SK-N-MC (cell line): Measurements from ENCODE around the gene PAXIP1.
A peak's percentile ranks its signal among the peaks of the same experiment; 100 is the strongest.
"Not testable (repeated sequence)": the region's sequence is repeated elsewhere in the genome, so short reads cannot be mapped to it uniquely, and the experiment has no call there.

Source experiments
- DNase-seq: peaks from one replicate; pipeline ENCODE4 v3.0.0-alpha.2; 2011; ENCODE audit warnings: low read depth, low spot score
- H3K27ac ChIP-seq: fragments of 200-600 bp; sonication (generic); 2 replicates; pipeline ENCODE4 v1.5.1; 2016; ENCODE audit warnings: mixed run types
- H3K36me3 ChIP-seq: fragments of 200-600 bp; sonication (generic); 2 replicates; pipeline ENCODE4 v1.6.1; 2017; ENCODE audit warnings: antibody characterized with exemption, low read length, mixed read lengths; ENCODE audit not compliant: insufficient read depth
- H3K4me3 ChIP-seq: fragments of 200-600 bp; sonication (generic); 2 replicates; pipeline ENCODE4 v1.5.1; 2016
- H3K9ac ChIP-seq: fragments of 200-600 bp; sonication (generic); 2 replicates; pipeline ENCODE4 v1.8.0; 2017; ENCODE audit warnings: mixed run types, mixed read lengths; ENCODE audit not compliant: insufficient read length
- H3K9me3 ChIP-seq: fragments of 200-600 bp; sonication (generic); 2 replicates; pipeline ENCODE4 v1.6.1; 2017; ENCODE audit warnings: low read depth, mild to moderate bottlenecking, antibody characterized with exemption, low read length, moderate library complexity, mixed read lengths
- EZH2 ChIP-seq: fragments of 200-600 bp; sonication (generic); IDR thresholded peaks from one replicate; pipeline ENCODE4 v1.6.1; 2017; ENCODE audit warnings: antibody characterized with exemption
- FOXP2 ChIP-seq: optimal IDR thresholded peaks from 2 replicates; pipeline ENCODE3; 2011; ENCODE audit warnings: mild to moderate bottlenecking, moderate library complexity; ENCODE audit not compliant: insufficient read depth; ENCODE audit errors: extremely low read length, control extremely low read depth
- POLR2AphosphoS5 ChIP-seq: IDR thresholded peaks from 2 replicates; pipeline ENCODE4 v1.6.1; 2012; ENCODE audit warnings: mild to moderate bottlenecking, low read depth, low read length, borderline replicate concordance

PAXIP1 gene, protein sequence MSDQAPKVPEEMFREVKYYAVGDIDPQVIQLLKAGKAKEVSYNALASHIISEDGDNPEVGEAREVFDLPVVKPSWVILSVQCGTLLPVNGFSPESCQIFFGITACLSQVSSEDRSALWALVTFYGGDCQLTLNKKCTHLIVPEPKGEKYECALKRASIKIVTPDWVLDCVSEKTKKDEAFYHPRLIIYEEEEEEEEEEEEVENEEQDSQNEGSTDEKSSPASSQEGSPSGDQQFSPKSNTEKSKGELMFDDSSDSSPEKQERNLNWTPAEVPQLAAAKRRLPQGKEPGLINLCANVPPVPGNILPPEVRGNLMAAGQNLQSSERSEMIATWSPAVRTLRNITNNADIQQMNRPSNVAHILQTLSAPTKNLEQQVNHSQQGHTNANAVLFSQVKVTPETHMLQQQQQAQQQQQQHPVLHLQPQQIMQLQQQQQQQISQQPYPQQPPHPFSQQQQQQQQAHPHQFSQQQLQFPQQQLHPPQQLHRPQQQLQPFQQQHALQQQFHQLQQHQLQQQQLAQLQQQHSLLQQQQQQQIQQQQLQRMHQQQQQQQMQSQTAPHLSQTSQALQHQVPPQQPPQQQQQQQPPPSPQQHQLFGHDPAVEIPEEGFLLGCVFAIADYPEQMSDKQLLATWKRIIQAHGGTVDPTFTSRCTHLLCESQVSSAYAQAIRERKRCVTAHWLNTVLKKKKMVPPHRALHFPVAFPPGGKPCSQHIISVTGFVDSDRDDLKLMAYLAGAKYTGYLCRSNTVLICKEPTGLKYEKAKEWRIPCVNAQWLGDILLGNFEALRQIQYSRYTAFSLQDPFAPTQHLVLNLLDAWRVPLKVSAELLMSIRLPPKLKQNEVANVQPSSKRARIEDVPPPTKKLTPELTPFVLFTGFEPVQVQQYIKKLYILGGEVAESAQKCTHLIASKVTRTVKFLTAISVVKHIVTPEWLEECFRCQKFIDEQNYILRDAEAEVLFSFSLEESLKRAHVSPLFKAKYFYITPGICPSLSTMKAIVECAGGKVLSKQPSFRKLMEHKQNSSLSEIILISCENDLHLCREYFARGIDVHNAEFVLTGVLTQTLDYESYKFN

DNA sequence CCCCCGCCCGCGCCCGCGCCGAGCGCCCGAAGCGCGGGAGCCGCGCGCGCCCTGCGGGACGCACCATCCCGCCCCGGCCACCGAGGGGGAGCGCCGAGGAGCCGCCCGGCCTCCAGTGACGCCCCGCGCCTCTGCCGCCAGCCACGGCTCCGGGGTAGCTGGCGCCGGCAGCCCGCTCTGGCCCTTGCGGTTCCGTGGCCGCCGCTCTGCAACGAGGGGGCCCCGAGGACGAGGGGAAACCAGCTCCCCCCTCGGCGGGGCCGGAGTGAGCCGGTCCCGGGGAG, at the start of gene PAXIP1:
TSS of gene PAXIP1 (minus strand) at position 33 of the 284 bp plus-strand sequence. CDS start 195 bp downstream, outside the sequence.
- TF ChIP-seq FOXP2 (no peak), POLR2AphosphoS5 (no peak), EZH2 (no peak)
- H3K27ac ChIP-seq = peak within 1 kb of the TSS; percentile 90
- peak within 1 kb of the TSS; percentile 97 for H3K4me3 ChIP-seq
- DNase-seq = no peak
- H3K9ac ChIP-seq = peak within 1 kb of the TSS; percentile 93
- H3K9me3 ChIP-seq = no peaks in the 10 kb centered on the region
- peaks cover 9% of the 10 kb centered on the region for H3K36me3 ChIP-seq

DNA sequence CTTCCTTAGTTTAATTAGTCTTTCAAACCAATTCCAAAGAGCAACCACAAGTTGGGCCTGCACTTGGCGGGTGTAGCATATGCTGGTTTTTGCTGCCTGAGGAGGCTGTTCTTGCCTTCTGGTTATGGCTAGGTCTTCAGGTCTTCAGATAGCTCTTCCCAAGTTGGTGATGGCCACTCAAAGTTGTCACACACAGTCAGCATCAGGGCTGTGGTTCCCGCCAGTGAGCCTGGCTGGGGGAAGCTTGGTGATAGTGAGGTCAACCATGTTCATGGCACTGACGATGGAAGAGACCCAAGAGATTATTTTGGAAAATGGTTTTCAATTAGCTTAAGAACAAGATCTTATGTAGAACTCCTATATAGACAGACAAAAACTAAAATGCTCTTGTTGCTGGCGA, 48.4 kb upstream of the PAXIP1 start:
- H3K9ac ChIP-seq = no peak overlapping the region
- H3K4me3 ChIP-seq = no peak overlapping the region
- no peaks in the 10 kb centered on the region for H3K36me3 ChIP-seq
- no peak overlapping the region for H3K27ac ChIP-seq
- no peak for TF ChIP-seq EZH2
- H3K9me3 ChIP-seq = no peaks in the 10 kb centered on the region
- DNase-seq = no peak

DNA sequence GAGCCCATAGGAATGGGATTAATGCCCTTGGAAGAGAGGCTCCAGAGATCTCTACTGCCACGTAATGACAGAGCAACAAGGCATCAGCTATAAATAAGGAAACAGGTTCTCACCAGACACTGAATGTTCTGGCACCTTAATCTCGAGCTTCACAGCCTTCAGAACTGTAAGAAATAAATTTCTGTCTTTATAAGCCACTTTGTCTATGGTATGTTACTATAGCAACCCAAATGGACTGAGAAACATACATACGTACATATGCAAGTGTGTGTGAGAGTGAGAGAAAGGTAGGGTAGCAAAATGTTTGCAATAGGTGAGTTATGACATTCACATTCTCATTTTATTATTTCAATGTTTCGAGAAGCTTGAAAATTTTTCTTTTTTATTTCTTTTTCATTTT, 45.1 kb upstream of the PAXIP1 start:
- TF ChIP-seq EZH2 (no peak), FOXP2 (no peak), POLR2AphosphoS5 (no peak)
- H3K9me3 ChIP-seq = no peaks in the 10 kb centered on the region
- H3K27ac ChIP-seq = no peak overlapping the region
- no peak overlapping the region for H3K4me3 ChIP-seq
- DNase-seq = no peak
- H3K36me3 ChIP-seq = no peaks in the 10 kb centered on the region
- H3K9ac ChIP-seq = no peak overlapping the region

DNA sequence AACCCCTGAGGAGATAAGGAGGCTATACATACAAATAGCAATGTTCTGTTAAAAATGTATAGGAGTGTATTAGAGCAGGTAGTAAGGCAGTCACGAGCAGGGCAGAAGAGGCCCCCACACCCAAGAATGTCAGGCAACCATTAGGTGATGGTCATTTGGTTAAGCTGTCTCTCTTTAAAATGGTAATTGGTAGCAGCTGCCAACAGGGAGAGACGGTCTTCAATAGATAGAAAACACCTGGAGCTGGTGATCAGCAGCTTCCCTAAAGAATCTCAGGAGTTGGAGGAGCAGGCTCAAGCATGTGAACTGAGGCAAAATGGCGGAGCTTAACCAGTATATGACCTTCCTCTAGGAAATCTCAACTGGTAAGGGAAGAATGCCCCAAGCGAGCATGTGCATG, 40.8 kb upstream of the PAXIP1 start:
- no peak for DNase-seq
- Histone ChIP-seq H3K4me3 (no peak overlapping the region), H3K27ac (no peak overlapping the region), H3K36me3 (no peaks in the 10 kb centered on the region), H3K9ac (no peak overlapping the region), H3K9me3 (no peaks in the 10 kb centered on the region)
- TF ChIP-seq FOXP2 (no peak), EZH2 (no peak), POLR2AphosphoS5 (no peak)

DNA sequence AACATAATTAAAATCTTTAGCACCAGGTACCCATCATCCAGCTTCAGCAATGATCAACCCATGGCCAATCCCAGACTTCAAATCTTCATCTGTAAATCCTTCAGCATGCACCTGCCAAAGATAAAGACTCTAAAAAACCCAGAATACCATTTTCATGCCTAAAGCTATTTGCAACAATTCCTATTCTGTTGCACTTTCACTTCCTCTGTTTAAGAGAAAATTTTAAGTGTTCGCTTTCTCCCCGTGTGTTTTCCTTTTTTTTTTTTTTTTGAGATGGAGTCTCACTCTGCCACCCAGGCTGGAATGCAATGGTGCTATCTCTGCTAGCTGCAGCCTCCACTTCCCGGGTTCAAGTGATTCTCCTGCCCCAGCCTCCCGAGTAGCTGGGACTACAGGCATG, 35.4 kb upstream of the PAXIP1 start:
- TF ChIP-seq EZH2 = no peak
- no peak for TF ChIP-seq POLR2AphosphoS5
- TF ChIP-seq FOXP2 = no peak
- Histone ChIP-seq H3K4me3 (no peak overlapping the region), H3K27ac (no peak overlapping the region), H3K36me3 (no peaks in the 10 kb centered on the region), H3K9ac (no peak overlapping the region), H3K9me3 (no peaks in the 10 kb centered on the region)
- DNase-seq = no peak

DNA sequence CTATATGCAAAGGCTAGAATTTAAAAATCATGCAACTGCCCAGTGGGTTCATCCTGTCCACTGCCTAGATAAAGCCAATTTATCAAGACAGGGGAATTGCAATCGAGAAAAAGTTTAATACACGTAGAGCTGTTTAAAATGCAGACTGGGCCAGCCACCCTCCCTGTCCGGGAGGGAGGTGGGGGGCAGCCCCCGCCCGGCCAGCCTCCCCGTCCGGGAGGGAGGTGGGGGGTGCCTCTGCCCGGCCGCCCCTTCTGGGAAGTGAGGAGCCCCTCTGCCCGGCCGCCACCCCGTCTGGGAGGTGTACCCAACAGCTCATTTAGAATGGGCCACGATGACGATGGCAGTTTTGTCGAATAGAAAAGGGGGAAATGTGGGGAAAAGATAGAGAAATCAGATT, 31.6 kb upstream of the PAXIP1 start:
- not testable (repeated sequence) for H3K9me3 ChIP-seq, DNase-seq, H3K27ac ChIP-seq, H3K4me3 ChIP-seq, H3K36me3 ChIP-seq, H3K9ac ChIP-seq

DNA sequence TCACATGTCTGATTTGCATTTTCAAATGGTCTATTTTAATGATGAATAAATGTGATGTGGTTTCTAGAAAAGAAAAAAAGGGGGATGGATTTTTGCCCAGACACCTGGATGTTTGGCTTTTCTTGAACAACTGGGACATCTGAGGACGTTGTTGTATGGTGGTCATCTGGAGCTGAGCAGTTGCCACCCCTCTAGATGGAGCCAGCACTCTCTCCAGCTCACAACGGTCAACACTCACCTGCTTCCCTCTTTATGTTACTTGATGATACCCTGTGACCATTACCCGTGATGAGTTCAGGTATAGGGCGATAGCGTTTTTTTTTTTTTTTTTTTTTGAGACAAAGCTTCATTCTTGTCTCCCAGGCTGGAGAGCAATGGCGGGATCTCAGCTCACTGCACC, 30.1 kb upstream of the PAXIP1 start:
- TF ChIP-seq POLR2AphosphoS5 (no peak), EZH2 (no peak)
- no peak overlapping the region for H3K9ac ChIP-seq
- no peak overlapping the region for H3K27ac ChIP-seq
- no peaks in the 10 kb centered on the region for H3K9me3 ChIP-seq
- no peaks in the 10 kb centered on the region for H3K36me3 ChIP-seq
- DNase-seq = no peak
- no peak overlapping the region for H3K4me3 ChIP-seq

DNA sequence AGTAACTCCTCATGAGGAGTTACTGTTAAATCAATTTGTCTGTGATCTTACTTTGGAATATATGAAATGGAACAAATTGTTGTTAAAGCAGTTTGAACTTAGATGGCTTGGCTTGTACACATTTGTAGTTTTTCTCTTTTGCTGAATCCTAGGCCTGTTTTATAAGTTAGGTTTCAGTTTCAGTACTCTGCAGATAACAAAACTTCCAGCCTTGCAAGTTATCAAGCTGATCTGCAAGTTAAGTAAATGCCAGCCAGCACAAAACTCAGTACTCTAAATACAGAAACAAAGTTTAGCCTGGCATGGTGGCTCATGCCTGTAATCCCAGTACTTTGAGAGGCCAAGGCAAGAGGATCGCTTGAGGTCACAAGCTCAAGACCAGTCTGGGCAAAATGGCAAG, 25.0 kb upstream of the PAXIP1 start:
- Histone ChIP-seq H3K9me3 (no peaks in the 10 kb centered on the region), H3K36me3 (no peaks in the 10 kb centered on the region), H3K4me3 (no peak overlapping the region), H3K9ac (no peak overlapping the region), H3K27ac (no peak overlapping the region)
- DNase-seq = no peak
- TF ChIP-seq FOXP2 (no peak), EZH2 (no peak), POLR2AphosphoS5 (no peak)

DNA sequence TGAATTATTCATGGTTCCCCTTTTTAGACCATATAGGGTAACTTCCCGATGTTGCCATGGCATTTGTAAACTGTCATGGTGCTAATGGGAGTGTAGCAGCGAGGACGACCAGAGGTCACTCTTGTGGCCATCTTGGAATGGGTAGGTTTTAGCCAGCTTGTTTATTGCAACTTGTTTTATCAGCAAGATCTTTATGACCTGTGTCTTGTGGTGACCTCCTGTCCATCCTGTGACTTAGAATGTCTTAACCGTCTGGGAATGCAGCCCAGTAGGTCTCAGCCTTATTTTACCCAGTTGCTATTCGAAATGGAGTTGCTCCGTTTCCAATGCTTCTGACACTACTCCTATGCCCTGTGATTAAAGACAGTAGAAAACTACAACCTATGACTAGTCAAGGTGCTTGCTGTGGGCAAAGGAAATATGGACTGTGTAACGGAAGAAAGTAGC, 18.8 kb upstream of the PAXIP1 start:
- TF ChIP-seq POLR2AphosphoS5 (no peak), FOXP2 (no peak), EZH2 (no peak)
- Histone ChIP-seq H3K9me3 (no peaks in the 10 kb centered on the region), H3K36me3 (no peaks in the 10 kb centered on the region), H3K4me3 (no peak overlapping the region), H3K9ac (no peak overlapping the region), H3K27ac (no peak overlapping the region)
- DNase-seq = no peak
